GM19099 (cell line): ENCODE data around the gene RNF144B.

Experiments
- POLR2A ChIP-seq: IDR thresholded peaks from 3 replicates; pipeline ENCODE4 v1.6.1; 2011; ENCODE audit warnings: low read depth; ENCODE audit not compliant: insufficient read length; ENCODE audit errors: extremely low read depth

RNF144B gene

DNA sequence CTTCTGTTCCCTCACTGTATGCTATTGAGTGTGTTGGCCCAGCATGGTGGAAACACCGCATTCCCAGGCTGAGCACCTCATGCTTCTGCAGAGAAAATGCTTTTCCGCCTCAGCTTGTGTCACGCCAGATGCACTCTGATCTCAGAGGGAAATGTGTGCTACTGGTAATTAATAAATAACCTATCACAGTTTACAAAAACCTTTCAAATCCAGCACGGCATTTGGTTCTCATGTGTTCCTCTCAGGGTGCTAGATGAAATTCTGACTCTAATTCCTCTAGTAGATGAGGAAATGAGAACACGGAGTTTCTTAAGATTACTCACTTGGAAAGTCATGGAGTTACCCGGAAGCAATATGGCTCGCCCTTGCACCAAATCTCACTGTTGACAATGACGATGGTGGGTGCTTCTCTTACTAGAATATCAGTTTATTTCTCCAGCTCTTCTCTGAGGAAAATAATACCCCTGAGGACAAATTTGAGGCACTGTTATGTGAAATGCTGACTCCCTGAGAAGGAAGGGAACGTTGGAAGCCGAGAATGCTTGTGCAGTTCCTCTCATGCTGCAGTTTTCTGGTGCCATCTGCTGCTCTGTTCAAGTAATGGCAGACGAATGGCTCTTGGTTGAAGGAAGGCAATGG lies 116.6 kb downstream of the RNF144B start:
- no peak for TF ChIP-seq POLR2A

DNA sequence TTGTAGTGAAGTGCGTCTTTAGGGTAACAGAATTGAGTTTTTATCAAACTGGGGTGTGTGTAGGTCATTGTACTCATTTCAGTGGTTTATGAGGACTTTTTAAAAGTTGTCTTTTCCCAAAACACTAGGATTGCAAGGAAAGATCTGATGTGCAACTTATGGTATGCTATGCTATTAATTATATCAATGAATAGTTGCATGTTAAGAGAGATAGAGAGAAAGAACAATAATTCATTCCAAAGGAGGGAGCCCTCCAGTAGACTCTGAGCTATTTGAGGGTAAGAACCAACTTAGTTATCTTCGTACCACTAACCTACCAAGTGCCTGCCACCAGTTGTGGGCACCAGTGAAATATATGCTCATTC lies 117.1 kb downstream of the RNF144B start:
- TF ChIP-seq POLR2A, result no peak

DNA sequence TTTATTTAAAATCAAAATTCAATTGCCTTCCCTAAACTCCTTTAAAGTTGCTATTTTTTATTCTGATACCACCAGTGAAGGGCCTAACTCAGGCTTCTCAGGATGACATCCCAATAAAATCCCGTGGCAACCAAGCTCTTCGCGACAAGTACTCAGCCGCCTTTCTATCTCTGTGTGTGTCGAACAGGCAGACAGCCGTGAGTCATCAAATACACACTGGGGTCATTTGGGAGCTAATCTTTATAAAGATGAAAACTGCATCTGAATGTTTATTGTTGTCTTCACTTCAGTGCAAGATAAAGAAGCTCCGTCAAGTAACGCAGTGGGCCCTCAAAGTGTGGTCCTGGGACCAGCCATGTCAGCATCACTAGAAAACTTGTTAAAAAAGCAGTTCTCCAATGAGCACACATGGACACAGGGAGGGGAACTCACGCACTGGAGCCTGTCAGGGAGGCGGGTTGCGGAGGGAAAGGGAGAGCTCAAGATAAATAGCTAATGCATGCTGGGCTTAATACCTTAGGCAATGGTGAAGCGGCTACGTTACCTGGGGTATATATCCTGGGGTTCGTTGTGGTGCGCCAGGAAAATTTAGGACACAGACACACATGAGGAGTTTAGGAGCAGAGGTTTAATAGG lies 119.3 kb downstream of the RNF144B start:
- no peak for TF ChIP-seq POLR2A

DNA sequence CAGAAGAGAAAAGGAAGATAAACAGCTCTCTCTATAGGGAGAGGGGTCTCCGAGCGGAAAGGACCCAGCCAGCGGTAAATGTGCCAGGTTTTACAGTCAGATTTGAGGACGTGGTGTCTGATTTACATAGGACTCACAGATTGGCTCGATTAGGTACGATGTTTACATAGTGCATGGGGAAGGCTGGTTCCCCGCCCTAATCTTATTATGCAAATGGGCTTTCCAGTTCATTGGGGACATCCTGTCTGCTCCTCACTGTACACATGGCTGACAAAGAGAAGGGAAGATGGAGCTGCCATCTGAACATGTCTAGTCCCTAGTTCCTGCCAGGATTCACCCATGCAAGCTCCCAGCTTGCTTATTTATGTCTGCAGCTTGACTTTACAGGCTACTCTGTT lies 119.9 kb downstream of the RNF144B start:
- no peak for TF ChIP-seq POLR2A

DNA sequence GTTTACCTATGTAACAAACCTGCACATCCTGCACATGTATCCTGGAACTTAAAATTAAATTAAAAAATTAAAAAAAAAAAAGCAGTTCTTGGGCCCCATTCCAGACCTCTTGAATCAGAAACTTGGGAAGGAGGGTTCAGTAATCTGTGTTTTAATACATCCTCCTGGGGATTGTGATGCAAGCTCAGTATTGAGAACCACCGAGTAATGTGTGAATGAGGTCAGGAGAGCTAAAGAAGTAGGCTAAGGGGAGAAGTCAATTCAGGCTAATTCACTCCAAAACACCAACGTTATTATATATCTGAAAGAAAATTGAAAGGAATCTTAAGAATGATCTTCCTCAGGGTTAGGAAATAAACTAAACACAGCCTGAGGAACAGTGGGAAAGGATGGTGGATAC lies 120.4 kb downstream of the RNF144B start:
- TF ChIP-seq POLR2A, result no peak

DNA sequence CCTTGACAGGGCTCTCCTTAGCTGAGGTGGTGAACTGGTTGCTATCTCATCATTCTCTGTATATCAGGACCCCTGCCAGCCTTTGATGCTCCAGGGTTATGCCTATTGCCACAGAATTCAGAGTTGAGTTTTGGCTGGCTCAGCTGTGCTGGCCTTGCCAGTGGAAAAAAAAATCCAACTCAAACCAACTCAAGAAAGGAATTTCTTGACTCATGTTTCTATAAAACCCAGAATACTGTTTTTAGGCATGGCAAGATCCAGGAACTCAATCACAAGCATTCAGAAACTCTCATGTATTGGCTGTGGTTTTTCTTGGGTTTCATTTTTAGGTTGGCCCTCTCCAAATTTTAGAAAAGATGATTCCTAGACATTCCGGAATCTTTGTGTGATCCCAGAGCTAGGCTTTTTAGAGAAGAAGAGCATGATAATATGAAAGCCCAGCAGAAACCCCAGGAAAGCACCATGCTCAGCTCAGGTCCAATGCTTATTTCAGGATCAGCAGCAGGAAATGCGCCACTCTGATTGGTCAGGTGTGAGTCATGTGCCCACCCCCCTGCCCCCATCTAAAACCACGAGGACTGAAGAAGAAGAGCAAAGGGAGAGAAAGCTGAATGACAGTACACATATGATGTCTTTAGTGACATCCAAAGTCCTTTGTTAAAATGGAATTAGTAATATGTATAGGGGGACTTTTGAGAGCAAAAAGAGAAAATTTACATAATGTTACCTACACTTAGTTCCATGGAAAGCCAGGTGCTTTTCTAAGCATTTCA lies 122.9 kb downstream of the RNF144B start:
- no peak for TF ChIP-seq POLR2A

DNA sequence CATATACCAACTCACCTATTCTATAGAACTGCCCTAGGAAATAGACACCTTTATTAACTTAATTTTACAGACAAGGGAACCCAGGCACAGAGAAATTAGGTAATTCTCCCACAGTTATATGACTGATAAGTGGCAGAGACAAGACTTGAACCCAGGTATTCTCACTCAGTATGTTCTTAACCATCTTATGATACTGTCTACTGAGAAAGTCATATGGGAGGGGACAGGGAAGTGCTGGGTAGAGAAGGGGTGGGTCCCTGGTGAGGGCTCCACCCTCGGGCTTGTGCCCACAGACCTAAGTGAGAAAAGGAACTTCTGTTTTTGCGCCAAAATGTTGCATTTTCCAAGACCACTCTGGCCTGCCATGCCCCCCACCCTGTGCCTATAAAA lies 123.5 kb downstream of the RNF144B start:
- TF ChIP-seq POLR2A, result no peak

DNA sequence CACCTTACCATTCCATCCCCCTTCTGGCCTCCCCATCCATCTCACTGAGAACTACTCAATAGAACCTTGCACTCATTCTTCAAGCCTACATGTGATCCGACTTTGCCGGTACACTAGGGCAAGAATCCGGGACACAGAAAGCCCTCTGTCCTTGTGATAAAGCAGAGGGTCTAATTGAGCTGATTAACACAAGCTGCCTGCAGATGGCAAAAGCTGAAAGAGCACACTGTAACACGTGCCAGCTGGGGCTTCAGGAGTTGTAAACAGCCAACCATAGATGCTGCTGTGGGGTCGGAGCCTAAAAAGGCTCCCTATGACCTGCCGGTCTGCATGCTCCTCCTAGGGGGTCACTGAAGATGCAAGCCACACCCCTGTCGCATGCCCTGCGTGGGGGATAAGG lies 124.1 kb downstream of the RNF144B start:
- TF ChIP-seq POLR2A, result no peak

DNA sequence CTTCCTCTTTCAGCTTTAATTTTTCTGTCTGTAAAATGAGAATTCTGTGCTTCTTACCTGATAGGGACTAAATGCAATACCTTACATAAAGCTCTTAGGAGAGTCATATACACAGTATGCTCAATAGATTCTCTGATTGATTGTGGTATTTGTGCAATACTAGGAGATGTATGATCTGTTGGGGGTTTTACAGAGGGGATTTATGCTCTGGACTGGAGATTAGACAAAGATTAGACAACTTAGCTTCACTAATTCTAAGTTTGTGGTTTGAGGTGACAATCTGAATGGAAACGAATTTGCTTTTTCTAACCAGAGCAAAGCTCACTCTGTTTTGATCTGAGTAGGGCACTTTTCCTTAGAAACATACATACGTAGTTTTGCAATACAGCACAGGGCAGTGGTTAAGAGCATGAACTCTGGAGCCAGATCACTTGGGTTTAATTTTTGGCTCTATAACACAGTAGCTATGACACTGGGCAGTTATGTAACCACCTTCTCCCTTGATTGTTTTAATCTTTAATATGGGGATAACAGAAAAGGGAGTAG lies 126.2 kb downstream of the RNF144B start:
- TF ChIP-seq POLR2A, result no peak

DNA sequence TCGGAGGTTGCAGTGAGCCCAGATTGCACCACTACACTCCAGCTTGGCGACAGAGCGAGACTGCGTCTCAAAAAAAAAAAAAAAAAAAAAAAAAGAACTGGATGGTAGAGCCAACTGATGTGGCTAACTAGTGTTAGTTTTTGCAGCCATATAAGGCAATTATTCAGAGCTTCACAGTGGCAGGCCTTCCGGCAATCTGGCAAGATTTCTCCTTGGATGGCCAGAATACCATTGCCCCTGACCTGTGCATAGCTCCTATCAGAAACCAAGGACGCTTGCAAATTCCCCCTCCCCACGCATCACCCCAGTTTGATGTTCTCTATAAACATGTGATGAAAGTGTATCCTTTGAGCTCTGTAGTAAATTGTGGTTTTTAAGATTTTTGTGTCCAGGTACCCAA lies 127.0 kb downstream of the RNF144B start:
- no peak for TF ChIP-seq POLR2A

DNA sequence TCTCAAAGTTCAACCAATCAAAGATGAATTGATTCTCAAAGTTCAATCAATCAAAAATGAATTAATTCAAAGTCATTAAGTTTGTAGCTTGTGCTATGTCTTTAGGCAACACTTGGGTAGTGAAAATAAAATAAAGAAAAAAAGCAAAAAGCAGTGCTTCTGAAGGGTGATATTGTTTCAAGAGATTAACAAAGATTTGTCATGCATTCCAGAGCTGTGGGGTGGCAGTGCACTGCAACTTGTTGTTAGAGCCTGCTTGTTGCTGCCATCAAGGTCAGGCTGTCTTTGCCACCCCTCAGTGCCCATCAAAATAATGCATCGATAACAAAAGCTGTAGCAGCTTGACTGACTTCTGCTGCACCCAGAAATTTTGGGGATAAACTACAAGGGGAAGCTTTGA lies 128.6 kb downstream of the RNF144B start:
- no peak for TF ChIP-seq POLR2A
